Measurements from ENCODE around the gene ISG15.

ISG15 gene

DNA sequence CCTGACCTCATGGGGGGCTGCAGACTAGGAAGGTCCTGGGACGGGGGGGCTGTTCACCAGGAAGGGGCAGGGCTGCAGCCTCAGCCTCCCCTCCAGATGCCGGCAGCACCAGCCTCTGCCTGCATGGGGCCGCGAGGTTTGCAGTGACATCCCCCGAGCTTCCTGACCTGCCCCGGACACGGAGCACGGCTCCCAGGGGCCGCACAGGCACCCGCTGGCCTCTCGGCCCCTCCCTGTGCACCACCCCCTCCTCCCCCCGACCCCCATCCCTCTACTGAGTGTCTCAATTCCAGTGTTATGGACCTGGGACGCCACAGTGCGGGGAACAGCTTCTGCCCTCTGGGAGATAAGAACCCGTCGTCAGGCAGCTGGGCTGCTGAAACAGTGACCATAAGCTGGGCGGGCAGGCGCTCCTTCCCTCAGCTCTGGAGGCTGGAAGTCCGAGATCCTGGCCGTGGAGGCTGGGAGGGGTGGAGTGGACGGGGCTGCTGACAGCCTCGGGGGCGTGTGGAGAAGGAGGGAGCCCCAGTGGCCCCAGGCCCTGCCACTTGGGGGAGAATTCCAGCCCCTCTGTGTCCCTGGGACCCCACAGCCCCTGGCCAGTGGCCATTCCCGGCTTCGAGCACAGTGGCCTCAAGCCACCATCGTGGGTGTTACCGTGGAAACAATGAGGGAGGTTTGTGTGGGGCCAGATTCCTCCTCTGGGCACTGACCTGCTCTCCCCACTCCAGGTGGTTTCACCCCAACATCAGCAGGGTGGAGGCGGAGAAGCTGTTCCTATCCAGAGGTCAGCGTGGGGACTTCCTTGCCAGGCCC, 49.3 kb downstream of the ISG15 start:
- DNase-seq = no peak

DNA sequence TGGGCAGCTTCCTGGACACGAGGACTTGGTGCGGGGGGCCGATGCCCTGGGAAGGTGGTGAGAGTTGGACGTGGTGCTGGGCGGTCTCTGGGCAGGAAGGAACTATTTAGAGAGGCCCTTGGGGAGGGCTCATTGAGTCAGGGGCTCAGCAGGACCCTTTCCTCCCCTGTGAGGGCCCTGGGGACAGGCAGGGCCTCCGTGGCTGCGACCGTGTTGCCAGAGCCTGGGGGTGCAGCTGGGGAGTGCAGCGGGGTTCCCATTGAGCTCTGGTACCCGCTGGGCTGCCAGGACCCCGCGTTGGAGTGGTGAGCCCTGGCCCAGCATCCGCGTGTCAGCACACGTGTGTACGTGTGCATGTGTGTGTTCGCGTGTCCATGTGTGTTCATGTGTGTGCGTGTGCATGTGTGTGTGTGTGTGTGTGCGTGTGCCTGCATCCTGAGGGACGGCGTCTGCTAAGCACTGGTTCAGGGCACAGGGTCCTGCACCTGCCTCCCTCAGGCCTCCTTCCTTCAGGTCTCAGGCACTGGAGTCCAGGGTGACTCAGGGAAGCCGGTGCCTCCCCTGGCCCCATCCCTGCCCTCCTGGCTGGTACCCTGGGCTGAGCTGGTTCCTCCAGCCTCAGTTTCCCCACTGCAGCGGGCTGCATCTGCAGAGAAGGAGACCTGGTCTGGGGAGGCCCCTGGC, 50.1 kb downstream of the ISG15 start:
- no peak for DNase-seq

Measured in AML-193 (cell line).